Stimulated activated CD4-positive, alpha-beta T cell treated with anti-CD3 and anti-CD28 coated beads, TNF-alpha, amount 100 ng/mL, for 4 hours (primary cell): ENCODE results near the gene RNF215.
A peak's percentile ranks its signal among the peaks of the same experiment; 100 is the strongest.
"Not testable (repeated sequence)": the region's sequence is repeated elsewhere in the genome, so short reads cannot be mapped to it uniquely, and the experiment has no call there.

Experiments used
- DNase-seq, 3 experiments: peaks; one replicate each; pipeline ENCODE4 v3.0.0-alpha.2; 2020; ENCODE audit warnings: low read depth in 3 of 3

The RNF215 gene

GRCh38 chr22:30361916-30362650 is 25.1 kb downstream of the RNF215 start:
- no peak for DNase-seq

- DNase-seq = no peak
Observed at GRCh38 chr22:30358541-30358940, 28.7 kb downstream of the RNF215 start.

- DNase-seq = no peak
Observed at GRCh38 chr22:30357650-30358215, 29.5 kb downstream of the RNF215 start.

GRCh38 chr22:30357236-30357570 is 30.0 kb downstream of the RNF215 start:
- DNase-seq = no peak

GRCh38 chr22:30356449-30357235 is 30.6 kb downstream of the RNF215 start, which contains the start of the genes CCDC157 and SF3A1:
TSS of gene CCDC157 (plus strand) at chr22:30357007. CDS start at chr22:30366001, 8,994 bp downstream.
TSS of gene SF3A1 (minus strand) at chr22:30356894. CDS start at chr22:30356792, 102 bp downstream.
- DNase-seq = peak; percentile 60 to 76 (median 66)

- DNase-seq = no peak
Observed at GRCh38 chr22:30354644-30355043, 32.6 kb downstream of the RNF215 start.

GRCh38 chr22:30351226-30351625 is 36.0 kb downstream of the RNF215 start:
- no peak for DNase-seq

- no peak for DNase-seq
Observed at GRCh38 chr22:30348809-30349208, 38.4 kb downstream of the RNF215 start.

GRCh38 chr22:30348404-30348803 is 38.8 kb downstream of the RNF215 start:
- no peak for DNase-seq

GRCh38 chr22:30347255-30347892 is 39.8 kb downstream of the RNF215 start:
- DNase-seq = no peak

- no peak for DNase-seq
Observed at GRCh38 chr22:30344447-30345200, 42.6 kb downstream of the RNF215 start.

GRCh38 chr22:30340911-30341685 is 46.1 kb downstream of the RNF215 start:
- DNase-seq = no peak

- no peak for DNase-seq
Observed at GRCh38 chr22:30338802-30339201, 48.4 kb downstream of the RNF215 start.

GRCh38 chr22:30338341-30338740 is 48.9 kb downstream of the RNF215 start:
- DNase-seq = not testable (repeated sequence)

GRCh38 chr22:30337461-30337778 is 49.8 kb downstream of the RNF215 start:
- DNase-seq = no peak

- DNase-seq = no peak
Observed at GRCh38 chr22:30336752-30337460, 50.3 kb downstream of the RNF215 start.

- no peak for DNase-seq
Observed at GRCh38 chr22:30335236-30335635, 52.0 kb downstream of the RNF215 start.

GRCh38 chr22:30334646-30335045 is 52.6 kb downstream of the RNF215 start:
- no peak for DNase-seq

GRCh38 chr22:30333707-30334087 is 53.5 kb downstream of the RNF215 start:
- no peak for DNase-seq

GRCh38 chr22:30332994-30333706 is 54.1 kb downstream of the RNF215 start:
- no peak for DNase-seq
